ENCODE results near the gene TRMT44.
"Not testable (repeated sequence)": the region's sequence is repeated elsewhere in the genome, so short reads cannot be mapped to it uniquely, and the experiment has no call there.

TRMT44 gene

DNA sequence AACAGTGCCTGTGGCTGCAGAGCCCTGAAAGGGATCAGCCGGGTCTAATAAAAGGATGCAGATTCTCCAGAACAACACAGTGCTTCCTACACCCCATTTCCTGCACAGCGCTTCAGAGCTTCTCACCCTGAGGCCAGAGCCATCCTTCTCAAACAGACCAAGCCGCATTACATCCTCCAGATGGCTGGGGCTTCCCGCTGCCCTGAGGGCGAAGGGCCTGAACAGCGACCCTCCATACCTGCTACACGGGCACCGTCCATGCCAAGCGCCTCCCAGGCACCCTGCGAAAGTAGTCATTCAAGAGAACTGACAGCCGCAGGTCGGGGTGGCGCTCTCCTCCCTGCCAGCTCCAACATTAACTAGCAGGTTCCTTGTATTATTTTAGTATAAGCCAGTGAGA, 36.6 kb upstream of the TRMT44 start:
- H4K20me1 ChIP-seq (ENCODE audit: insufficient read depth), result no peaks in the 10 kb centered on the region
- H3K9ac ChIP-seq, result no peak overlapping the region
- no peak overlapping the region for H2AFZ ChIP-seq (ENCODE audit: low read depth)
- no peak overlapping the region for H3K4me3 ChIP-seq (IDR thresholded peaks at IDR 0.05; ENCODE audit: insufficient read depth, low read depth, low read length)
- H3K4me1 ChIP-seq (ENCODE audit: low read depth, poor library complexity, severe bottlenecking), result no peaks in the 10 kb centered on the region
- H3K27me3 ChIP-seq (ENCODE audit: insufficient read depth, low read depth), result no peaks in the 10 kb centered on the region
- H3K36me3 ChIP-seq (ENCODE audit: insufficient read depth), result no peaks in the 10 kb centered on the region
- H3K27ac ChIP-seq, result no peak overlapping the region
- TF ChIP-seq, protein P1, sequence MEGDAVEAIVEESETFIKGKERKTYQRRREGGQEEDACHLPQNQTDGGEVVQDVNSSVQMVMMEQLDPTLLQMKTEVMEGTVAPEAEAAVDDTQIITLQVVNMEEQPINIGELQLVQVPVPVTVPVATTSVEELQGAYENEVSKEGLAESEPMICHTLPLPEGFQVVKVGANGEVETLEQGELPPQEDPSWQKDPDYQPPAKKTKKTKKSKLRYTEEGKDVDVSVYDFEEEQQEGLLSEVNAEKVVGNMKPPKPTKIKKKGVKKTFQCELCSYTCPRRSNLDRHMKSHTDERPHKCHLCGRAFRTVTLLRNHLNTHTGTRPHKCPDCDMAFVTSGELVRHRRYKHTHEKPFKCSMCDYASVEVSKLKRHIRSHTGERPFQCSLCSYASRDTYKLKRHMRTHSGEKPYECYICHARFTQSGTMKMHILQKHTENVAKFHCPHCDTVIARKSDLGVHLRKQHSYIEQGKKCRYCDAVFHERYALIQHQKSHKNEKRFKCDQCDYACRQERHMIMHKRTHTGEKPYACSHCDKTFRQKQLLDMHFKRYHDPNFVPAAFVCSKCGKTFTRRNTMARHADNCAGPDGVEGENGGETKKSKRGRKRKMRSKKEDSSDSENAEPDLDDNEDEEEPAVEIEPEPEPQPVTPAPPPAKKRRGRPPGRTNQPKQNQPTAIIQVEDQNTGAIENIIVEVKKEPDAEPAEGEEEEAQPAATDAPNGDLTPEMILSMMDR (conservative IDR thresholded peaks at IDR 0.05; ENCODE audit: low read depth, low read length), result no peak
- H3K79me2 ChIP-seq (ENCODE audit: insufficient read depth, low read depth), result no peaks in the 10 kb centered on the region
- H3K4me2 ChIP-seq, result no peak overlapping the region

GRCh38 chr4:8404791-8405515, 35.6 kb upstream of the TRMT44 start:
- Histone ChIP-seq H3K36me3 (ENCODE audit: insufficient read depth) (no peaks in the 10 kb centered on the region), H3K4me3 (IDR thresholded peaks at IDR 0.05; ENCODE audit: insufficient read depth, low read depth, low read length) (no peak overlapping the region), H3K9ac (no peak overlapping the region), H3K4me1 (ENCODE audit: low read depth, poor library complexity, severe bottlenecking) (no peaks in the 10 kb centered on the region), H3K79me2 (ENCODE audit: insufficient read depth, low read depth) (no peaks in the 10 kb centered on the region), H4K20me1 (ENCODE audit: insufficient read depth) (no peaks in the 10 kb centered on the region), H3K27me3 (ENCODE audit: insufficient read depth, low read depth) (no peaks in the 10 kb centered on the region), H2AFZ (ENCODE audit: low read depth) (no peak overlapping the region), H3K4me2 (no peak overlapping the region), H3K27ac (no peak overlapping the region)
- TF ChIP-seq, protein P1 (conservative IDR thresholded peaks at IDR 0.05; ENCODE audit: low read depth, low read length), result no peak

DNA sequence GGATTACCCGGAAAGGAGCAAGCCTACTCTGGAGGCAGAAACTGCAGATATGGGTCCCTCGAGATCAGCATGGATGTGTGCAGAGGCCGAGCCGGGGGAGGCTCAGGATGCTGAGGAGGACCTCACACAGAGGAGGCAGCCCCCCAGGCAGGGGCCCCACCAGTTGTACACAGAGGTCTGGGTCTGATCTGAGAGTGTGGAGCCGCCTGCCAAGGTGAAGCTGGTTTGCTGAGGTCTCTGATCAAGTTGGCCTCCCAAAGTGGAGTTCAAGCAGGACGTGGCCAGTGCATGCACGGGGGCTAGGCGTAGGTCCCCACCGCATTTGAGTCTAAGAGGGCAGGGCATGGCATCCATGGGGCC, 35.1 kb upstream of the TRMT44 start:
- no peak overlapping the region for H3K4me3 ChIP-seq (IDR thresholded peaks at IDR 0.05; ENCODE audit: insufficient read depth, low read depth, low read length)
- H3K4me2 ChIP-seq, result no peak overlapping the region
- H3K4me1 ChIP-seq (ENCODE audit: low read depth, poor library complexity, severe bottlenecking), result no peaks in the 10 kb centered on the region
- no peaks in the 10 kb centered on the region for H3K36me3 ChIP-seq (ENCODE audit: insufficient read depth)
- no peaks in the 10 kb centered on the region for H4K20me1 ChIP-seq (ENCODE audit: insufficient read depth)
- TF ChIP-seq, protein P1 (conservative IDR thresholded peaks at IDR 0.05; ENCODE audit: low read depth, low read length), result no peak
- no peak overlapping the region for H3K9ac ChIP-seq
- H3K79me2 ChIP-seq (ENCODE audit: insufficient read depth, low read depth), result no peaks in the 10 kb centered on the region
- H3K27me3 ChIP-seq (ENCODE audit: insufficient read depth, low read depth), result no peaks in the 10 kb centered on the region
- no peak overlapping the region for H3K27ac ChIP-seq
- no peak overlapping the region for H2AFZ ChIP-seq (ENCODE audit: low read depth)

DNA sequence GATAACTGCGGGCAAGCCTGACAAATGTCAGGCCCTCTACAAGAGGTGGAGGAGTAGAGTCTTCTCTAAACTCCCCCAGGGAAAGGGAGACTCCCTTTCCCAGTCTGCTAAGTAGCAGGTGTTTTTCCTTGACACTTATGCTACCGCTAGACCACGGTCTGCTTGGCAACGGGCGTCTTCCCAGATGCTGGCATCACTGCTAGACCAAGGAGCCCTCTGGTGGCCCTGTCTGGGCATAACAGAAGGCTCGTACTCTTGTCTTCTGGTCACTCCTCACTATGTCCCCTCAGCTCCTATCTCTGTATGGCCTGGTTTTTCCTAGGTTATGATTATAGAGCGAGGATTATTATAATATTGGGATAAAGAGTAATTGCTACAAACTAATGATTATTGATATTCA, 33.7 kb upstream of the TRMT44 start:
- H3K9ac ChIP-seq; H3K36me3 ChIP-seq (ENCODE audit: insufficient read depth); H3K79me2 ChIP-seq (ENCODE audit: insufficient read depth, low read depth); H3K4me1 ChIP-seq (ENCODE audit: low read depth, poor library complexity, severe bottlenecking); H2AFZ ChIP-seq (ENCODE audit: low read depth); H4K20me1 ChIP-seq (ENCODE audit: insufficient read depth); H3K27ac ChIP-seq; H3K4me2 ChIP-seq; H3K27me3 ChIP-seq (ENCODE audit: insufficient read depth, low read depth); H3K4me3 ChIP-seq (IDR thresholded peaks at IDR 0.05; ENCODE audit: insufficient read depth, low read depth, low read length): not testable (repeated sequence)

DNA sequence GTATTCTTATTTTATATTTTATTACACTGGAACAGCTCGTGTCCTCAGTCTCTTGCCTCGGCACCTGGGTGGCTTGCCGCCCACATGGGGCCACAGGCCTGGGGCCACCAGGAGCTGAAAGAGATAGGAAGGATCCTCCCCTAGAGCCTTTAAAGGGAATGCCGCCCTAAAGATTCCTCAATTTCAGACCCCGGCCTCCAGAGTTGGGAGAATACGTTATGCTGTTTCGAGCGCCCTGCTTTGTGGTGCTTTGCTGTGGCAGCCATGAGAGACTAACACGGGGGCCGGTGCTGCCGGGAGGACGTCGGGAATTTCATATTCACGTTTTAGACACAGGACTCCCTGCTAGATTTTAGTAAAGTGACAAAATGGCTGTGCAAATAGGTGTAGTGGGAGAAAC, 33.3 kb upstream of the TRMT44 start:
- no peak overlapping the region for H3K4me2 ChIP-seq
- H3K4me3 ChIP-seq (IDR thresholded peaks at IDR 0.05; ENCODE audit: insufficient read depth, low read depth, low read length), result no peak overlapping the region
- H2AFZ ChIP-seq (ENCODE audit: low read depth), result no peak overlapping the region
- H3K27ac ChIP-seq, result no peak overlapping the region
- no peaks in the 10 kb centered on the region for H3K79me2 ChIP-seq (ENCODE audit: insufficient read depth, low read depth)
- H3K4me1 ChIP-seq (ENCODE audit: low read depth, poor library complexity, severe bottlenecking), result no peaks in the 10 kb centered on the region
- H3K27me3 ChIP-seq (ENCODE audit: insufficient read depth, low read depth), result no peaks in the 10 kb centered on the region
- no peaks in the 10 kb centered on the region for H4K20me1 ChIP-seq (ENCODE audit: insufficient read depth)
- no peaks in the 10 kb centered on the region for H3K36me3 ChIP-seq (ENCODE audit: insufficient read depth)
- TF ChIP-seq, protein P1 (conservative IDR thresholded peaks at IDR 0.05; ENCODE audit: low read depth, low read length), result no peak
- no peak overlapping the region for H3K9ac ChIP-seq
